IgD-negative memory B cell (primary cell): ENCODE results near the gene ZNF839. TPM values are rescaled to one million over a fixed set of nuclear protein-coding genes. Genes with fewer than 3 reads are reported as not detected.
A peak's percentile ranks its signal among the peaks of the same experiment; 100 is the strongest.
"Not testable (repeated sequence)": the region's sequence is repeated elsewhere in the genome, so short reads cannot be mapped to it uniquely, and the experiment has no call there.

Source experiments
- H3K27ac Mint-ChIP-seq, 3 donors: one replicate each; pipeline ENCODE4 v1.8.0; 2020 to 2022; ENCODE audit warnings: mild to moderate bottlenecking in 3 of 3, mixed read lengths in 3 of 3, moderate library complexity in 1 of 3
- H3K27me3 Mint-ChIP-seq: one replicate; pipeline ENCODE4 v1.8.0; 2021; ENCODE audit warnings: mixed read lengths
- H3K36me3 Mint-ChIP-seq: one replicate; pipeline ENCODE4 v1.8.0; 2020; ENCODE audit warnings: mild to moderate bottlenecking, mixed read lengths
- H3K4me1 Mint-ChIP-seq, 3 donors: one replicate each; pipeline ENCODE4 v1.8.0; 2020 to 2022; ENCODE audit warnings: mixed read lengths in 3 of 3, mild to moderate bottlenecking in 1 of 3
- H3K4me3 Mint-ChIP-seq, 4 donors: one replicate each; pipeline ENCODE4 v1.8.0; 2020 to 2022; ENCODE audit warnings: mild to moderate bottlenecking in 4 of 4, mixed read lengths in 4 of 4, moderate library complexity in 3 of 4
- H3K9me3 Mint-ChIP-seq, 3 donors: one replicate each; pipeline ENCODE4 v1.8.0; 2020 to 2021; ENCODE audit warnings: mixed read lengths in 3 of 3, mild to moderate bottlenecking in 1 of 3
- polyA plus RNA-seq: library from polyadenylated mRNA; unstranded; fragments of 300-500 nt; fragmentation: Illumina TruSeq; gene quantifications from one replicate; pipeline ENCODE4 v1.2.3, GENCODE V29; 2021

Gene ZNF839
- polyA plus RNA-seq, 1 donor from 2014 or later: 5.3 TPM

DNA sequence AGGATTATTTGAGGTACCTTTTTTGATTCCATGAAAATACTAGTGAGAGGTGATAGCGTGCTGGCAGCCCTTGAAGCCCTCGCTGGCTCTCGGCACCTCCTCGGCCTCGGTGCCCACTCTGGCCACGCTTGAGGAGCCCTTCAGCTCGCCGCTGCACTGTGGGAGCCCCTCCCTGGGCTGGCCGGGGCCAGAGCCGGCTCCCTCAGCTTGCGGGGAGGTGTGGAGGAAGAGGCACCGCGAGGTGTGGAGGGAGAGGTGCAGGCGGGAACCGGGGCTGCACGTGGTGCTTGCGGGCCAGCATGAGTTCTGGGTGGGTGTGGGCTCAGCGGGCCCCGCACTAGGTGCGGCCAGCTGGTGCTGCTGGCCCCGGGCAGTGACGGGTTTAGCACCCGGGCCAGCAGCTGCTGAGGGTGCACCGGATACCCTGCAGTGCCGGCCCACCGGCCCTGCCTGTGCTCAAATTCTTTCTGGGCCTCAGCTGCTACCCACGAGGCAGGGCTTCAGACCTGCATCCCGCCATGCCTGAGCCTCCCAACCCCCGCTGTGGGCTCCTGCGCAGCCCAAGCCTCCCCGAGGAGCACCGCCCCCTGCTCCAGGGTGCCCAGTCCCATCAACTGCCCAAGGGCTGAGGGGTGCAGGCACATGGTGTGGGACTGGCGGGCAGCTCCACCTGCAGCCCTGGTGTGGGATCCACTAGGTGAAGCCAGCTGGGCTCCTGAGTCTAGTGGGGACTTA lies 21.9 kb upstream of the ZNF839 start:
- Mint-ChIP-seq H3K27ac (no peak overlapping the region), H3K9me3 (no peaks in the 10 kb centered on the region), H3K27me3 (peaks cover 2% of the 10 kb centered on the region), H3K36me3 (no peaks in the 10 kb centered on the region), H3K4me1 (no peaks in the 10 kb centered on the region), H3K4me3 (no peak overlapping the region)

DNA sequence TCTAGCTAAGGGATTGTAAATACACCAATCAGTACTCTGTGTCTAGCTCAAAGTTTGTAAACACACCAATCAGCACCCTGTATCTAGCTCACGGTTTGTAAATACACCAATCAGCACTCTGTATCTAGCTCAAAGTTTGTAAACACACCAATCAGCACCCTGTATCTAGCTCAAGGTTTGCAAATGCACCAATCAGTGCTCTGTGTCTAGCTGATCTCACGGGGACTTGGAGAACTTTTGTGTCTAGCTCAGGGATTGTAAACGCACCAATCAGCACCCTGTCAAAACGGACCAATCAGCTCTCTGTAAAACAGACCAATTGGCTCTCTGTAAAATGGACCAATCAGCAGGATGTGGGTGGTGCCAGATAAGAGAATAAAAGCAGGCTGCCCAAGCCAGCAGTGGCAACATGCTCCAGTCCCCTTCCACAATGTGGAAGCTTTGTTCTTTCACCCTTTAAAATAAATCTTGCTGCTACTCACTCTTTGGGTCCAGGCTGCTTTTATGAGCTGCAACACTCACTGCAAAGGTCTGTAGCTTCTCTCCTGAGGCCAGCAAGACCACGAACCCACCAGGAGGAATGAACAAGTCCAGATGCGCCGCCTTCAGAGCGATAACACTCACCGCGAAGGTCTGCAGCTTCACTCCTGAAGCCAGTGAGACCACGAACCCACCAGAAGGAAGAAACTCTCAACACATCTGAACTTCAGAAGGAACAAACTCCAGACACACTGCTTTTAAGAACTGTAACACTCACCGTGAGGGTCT lies 21.1 kb upstream of the ZNF839 start:
- H3K4me1 Mint-ChIP-seq, H3K36me3 Mint-ChIP-seq, H3K4me3 Mint-ChIP-seq, H3K9me3 Mint-ChIP-seq, H3K27me3 Mint-ChIP-seq, H3K27ac Mint-ChIP-seq: not testable (repeated sequence)

DNA sequence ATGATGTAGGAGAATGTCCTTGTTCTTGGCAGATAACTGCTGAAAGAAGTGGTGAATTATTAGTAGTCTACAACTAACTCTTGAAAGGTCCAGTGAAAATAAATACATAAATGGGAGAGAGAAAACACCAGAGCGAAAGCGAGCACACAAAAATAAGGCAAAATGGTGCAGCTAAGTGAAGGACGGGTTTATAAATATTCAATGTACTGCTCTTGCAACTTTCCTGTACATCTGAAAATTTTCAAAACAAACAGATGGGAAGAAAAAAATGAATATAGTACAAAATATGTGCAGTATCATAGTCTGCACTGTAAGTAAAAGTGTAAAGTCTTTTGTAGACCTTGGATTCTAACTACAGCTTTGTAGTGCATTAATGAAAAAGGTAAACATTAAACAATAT lies 15.9 kb upstream of the ZNF839 start:
- Mint-ChIP-seq H3K4me3 (peak overlapping the region; percentile 16 to 86 (median 54)), H3K27ac (peak overlapping the region in 2 of 3 donors; percentile 48 to 79), H3K27me3 (peaks cover 2% of the 10 kb centered on the region), H3K4me1 (peaks cover 3 to 4% (median 4%) of the 10 kb centered on the region in 3 donors), H3K9me3 (no peaks in the 10 kb centered on the region), H3K36me3 (no peaks in the 10 kb centered on the region)

DNA sequence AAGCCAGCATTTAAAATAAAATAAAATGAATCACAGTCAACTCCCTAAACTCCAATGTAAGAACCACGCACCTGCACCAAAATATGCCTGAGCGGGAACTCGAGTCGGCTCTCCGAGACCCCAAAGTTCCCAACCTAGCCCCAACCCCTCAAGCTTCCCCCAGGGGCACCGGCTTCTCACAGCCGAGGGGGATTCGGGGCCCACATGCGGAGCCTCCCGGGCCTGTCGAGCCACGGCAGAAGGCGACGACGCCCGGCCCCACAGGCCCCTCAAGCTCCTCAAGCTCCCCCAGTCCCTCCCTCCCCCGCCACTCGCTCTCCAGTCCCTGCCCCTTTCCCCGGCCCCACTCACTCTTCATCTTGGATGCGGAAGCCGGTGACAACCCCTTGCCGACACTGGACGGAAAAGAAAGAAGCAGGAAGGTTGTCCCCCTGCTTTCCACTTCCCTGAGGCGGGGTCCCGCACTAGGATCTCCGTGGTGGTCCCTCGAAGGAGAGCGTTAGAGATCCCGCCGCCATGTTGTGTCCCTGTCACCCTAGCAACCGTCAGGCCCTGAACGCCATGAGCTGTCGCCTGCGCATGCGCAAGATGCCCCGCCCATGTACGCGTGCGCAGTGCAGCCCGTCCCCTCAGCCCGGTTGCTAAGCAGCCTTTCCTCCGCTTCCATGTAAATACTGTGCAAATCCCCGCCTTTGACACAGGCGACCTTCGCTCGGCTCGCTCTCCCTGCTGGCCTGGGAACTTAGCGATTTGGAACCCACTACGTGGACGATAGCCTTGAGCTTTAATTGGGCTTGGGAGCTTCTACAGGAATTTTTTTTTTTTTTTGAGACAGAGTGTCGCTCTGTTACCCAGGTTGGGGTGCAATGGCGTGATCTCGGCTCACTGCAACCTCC lies 14.7 kb upstream of the ZNF839 start, which contains the start of gene MOK:
MOK (minus strand) TSS at position 554 of the 896 bp plus-strand sequence; CDS start at position 358, 196 bp downstream.
- H3K4me3 Mint-ChIP-seq: peak within 1 kb of the TSS; percentile 82 to 98 (median 94)
- H3K36me3 Mint-ChIP-seq: no peaks in the 10 kb centered on the region
- H3K4me1 Mint-ChIP-seq: peaks cover 3 to 4% (median 4%) of the 10 kb centered on the region in 3 donors
- peaks cover 2% of the 10 kb centered on the region for H3K27me3 Mint-ChIP-seq
- no peaks in the 10 kb centered on the region for H3K9me3 Mint-ChIP-seq
- H3K27ac Mint-ChIP-seq: peak within 1 kb of the TSS; percentile 93 to 99 (median 97)

DNA sequence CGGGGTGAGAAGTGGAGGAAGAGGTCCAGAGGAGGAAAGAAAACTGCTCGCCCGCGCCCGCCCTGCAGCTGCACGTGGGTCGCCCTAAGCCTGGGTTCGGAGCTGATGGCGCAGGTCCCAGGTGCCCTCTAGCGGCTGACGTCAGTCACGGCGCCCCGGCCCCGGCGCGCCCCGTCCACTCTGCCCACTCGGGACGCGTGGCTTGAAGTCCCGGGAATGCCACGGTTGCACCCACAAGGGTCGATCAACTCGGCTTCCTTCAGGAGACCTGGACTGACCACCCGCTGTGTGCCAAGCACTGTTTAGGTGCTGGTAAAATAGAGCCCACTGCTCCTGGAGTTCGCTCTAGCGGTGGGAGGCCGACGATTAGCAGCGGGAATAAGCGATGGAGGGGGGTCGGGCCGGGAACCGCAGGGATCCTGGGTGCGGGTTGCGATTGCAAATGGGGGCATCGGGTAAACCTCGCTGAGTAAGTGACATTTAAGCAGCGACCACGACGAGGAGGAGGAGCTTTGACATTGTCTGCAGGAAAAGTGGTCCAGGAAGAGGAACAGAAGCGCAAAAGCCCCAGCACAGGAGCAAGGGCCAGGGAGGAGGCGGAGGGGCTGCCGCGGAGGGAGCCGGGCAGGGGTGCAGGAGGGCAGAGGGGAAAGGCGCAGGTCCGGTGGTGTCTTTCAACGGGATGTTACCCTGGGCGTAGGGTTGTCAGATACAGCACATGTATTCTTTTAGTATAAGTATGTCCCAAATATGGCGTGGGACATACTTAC lies 5.1 kb upstream of the ZNF839 start:
- Mint-ChIP-seq H3K4me1 (peaks cover 30 to 39% (median 33%) of the 10 kb centered on the region in 3 donors), H3K27ac (peak overlapping the region; percentile 64 to 100 (median 71)), H3K9me3 (peaks cover 0 to 2% (median 0%) of the 10 kb centered on the region in 3 donors), H3K4me3 (peak overlapping the region; percentile 88 to 99 (median 96)), H3K36me3 (no peaks in the 10 kb centered on the region), H3K27me3 (peaks cover 1% of the 10 kb centered on the region)

DNA sequence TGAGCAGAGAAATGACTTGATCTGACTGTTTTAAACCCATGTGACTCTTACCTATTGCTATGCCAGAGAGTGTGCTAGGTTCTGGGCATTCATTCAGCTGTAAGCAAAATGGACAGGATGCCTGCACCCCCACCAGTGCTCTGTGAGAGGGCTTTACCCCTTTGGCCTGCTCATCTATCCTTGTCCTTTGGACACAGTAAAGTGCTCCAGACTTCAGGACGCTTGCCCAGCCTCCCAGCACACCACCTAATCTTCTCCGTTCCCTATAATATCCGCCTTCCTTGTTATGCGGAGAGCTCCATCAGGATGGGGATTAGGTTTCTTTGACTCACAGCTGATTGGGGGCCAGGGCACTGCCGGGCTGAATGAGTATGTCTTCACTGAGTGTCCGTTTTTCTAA lies 4.4 kb upstream of the ZNF839 start:
- peaks cover 0 to 2% (median 0%) of the 10 kb centered on the region in 3 donors for H3K9me3 Mint-ChIP-seq
- H3K27ac Mint-ChIP-seq: peak overlapping the region in 2 of 3 donors; percentile 64 to 100
- peak overlapping the region; percentile 66 to 99 (median 92) for H3K4me3 Mint-ChIP-seq
- peaks cover 31 to 42% (median 33%) of the 10 kb centered on the region in 3 donors for H3K4me1 Mint-ChIP-seq
- H3K36me3 Mint-ChIP-seq: no peaks in the 10 kb centered on the region
- H3K27me3 Mint-ChIP-seq: peaks cover 1% of the 10 kb centered on the region

DNA sequence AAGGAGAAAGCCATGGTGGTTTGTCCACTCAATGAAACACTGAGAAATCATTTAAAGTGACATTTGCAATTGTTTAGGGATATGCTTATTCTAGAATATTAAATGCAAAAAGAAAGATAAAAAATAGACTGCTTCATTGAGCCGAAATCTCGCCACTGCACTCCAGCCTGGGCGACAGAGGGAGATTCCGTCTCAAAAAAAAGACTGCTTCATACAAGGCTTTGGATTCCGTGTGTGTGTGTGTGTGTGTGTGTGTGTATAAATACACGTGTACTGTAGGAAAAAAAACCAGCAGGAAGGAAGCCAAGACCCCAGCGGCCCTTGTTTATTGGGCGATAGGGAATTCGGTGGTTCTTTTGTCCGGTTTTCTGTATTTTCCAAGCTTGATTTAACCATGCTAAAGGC lies 3.2 kb upstream of the ZNF839 start:
- H3K27me3 Mint-ChIP-seq: peaks cover 1% of the 10 kb centered on the region
- H3K4me3 Mint-ChIP-seq: peak overlapping the region; percentile 95 to 99 (median 98)
- no peaks in the 10 kb centered on the region for H3K36me3 Mint-ChIP-seq
- peak overlapping the region; percentile 99 to 100 (median 100) for H3K27ac Mint-ChIP-seq
- H3K4me1 Mint-ChIP-seq: peaks cover 35 to 43% (median 37%) of the 10 kb centered on the region in 3 donors
- peaks cover 0 to 2% (median 0%) of the 10 kb centered on the region in 3 donors for H3K9me3 Mint-ChIP-seq

DNA sequence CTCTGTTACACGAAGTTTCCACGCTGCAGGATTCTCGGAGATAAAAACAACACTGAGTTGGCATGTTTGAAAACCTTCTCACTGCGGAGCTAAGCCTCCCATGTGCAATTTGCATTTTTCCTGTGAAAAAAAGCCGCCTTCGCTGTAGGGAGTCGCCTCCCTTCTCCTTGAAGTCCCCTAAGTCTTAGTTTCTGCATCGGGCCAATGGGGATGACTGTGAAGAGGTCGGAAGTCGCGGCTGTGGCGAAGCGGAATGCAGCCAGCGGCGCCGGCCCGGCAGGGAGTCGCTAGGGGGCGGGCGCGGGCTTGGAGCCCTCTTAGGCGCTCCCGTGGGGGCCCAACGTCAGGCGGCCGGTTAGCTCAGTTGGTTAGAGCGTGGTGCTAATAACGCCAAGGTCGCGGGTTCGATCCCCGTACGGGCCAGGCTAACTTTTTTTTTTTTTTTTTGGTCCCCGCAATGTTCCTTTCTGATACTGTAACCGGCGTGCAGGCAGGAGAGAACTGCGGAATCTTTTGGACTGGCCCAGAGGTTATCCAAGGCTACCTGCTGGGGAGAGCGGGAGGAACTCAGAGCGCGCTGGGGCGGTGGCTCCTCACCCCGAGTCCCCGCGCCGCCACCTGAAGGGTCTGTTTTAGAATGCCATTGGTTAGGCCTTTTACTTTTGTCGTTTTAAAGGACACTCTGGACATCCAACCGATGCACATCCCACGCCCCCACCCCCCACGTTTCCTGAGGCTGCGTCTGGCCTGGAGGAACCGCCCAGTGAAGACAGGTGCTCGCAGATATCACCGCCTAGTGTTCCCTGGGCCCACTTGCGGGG lies 2.6 kb upstream of the ZNF839 start:
- H3K4me3 Mint-ChIP-seq: peak overlapping the region; percentile 95 to 99 (median 98)
- H3K9me3 Mint-ChIP-seq: peaks cover 0 to 2% (median 0%) of the 10 kb centered on the region in 3 donors
- H3K4me1 Mint-ChIP-seq: peaks cover 37 to 46% (median 40%) of the 10 kb centered on the region in 3 donors
- peak overlapping the region; percentile 99 to 100 (median 100) for H3K27ac Mint-ChIP-seq
- H3K36me3 Mint-ChIP-seq: no peaks in the 10 kb centered on the region
- H3K27me3 Mint-ChIP-seq: peaks cover 1% of the 10 kb centered on the region

DNA sequence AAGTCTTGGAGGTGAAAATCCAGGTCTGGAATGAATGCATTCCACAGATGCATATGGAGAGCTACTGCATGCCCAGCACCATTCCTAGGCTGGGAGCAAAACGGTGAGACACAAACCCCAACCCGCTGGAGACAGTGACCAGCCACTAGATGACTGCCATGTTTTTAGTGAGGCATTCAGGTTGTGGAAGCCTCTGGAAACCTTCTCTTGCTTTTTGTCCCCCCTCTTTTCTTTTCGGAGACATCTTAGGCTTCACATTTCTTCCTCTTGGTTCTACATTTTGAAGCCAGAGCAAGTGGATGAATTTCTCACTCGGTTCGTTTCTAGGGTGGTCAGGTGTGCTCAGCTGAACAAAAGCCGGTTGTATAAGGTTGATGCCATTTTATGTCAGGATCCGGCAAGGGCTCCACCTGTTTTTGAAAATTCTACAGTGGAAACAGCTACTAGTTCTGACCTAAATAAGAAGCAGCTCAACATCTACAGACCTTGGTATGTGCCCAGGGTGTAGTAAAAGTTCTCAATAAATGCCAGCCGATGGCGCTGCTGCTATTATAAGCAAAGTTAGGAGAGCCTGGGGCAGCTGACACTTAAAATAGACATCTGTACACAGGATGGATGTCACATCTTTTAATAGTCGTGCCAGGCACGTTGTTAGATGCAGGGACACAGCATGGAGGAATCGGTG lies 1.8 kb upstream of the ZNF839 start:
- H3K27me3 Mint-ChIP-seq: peaks cover 1% of the 10 kb centered on the region
- H3K9me3 Mint-ChIP-seq: peaks cover 0 to 2% (median 0%) of the 10 kb centered on the region in 3 donors
- peak overlapping the region; percentile 95 to 100 (median 99) for H3K27ac Mint-ChIP-seq
- H3K4me1 Mint-ChIP-seq: peaks cover 40 to 46% (median 40%) of the 10 kb centered on the region in 3 donors
- H3K4me3 Mint-ChIP-seq: peak overlapping the region; percentile 95 to 99 (median 98)
- no peaks in the 10 kb centered on the region for H3K36me3 Mint-ChIP-seq

DNA sequence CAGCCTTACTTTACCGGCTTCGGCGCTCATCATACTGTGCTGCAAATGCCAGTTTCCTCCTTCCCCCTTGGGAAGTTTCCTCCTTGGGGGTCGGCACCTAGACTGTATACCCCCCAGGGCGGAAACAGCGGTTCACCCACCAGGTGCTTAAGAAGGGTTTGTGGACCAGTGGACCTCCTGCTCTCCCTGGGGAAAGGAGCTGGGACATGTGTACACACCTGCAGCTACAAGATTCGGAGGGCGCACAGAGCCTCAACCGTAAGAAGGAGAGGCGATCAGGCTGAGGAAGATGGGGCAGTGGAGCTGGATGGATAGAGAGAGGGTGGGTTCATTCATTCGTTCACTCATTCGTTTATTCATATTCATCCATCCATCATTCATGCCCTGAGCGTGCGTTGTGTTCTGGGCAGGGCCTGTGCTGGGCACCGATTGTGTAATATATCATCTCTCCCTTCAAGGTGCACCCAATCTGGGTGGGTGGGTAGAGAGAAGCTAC lies 717 bp upstream of the ZNF839 start:
- H3K27ac Mint-ChIP-seq: peak overlapping the region; percentile 98 to 100 (median 99)
- H3K36me3 Mint-ChIP-seq: no peaks in the 10 kb centered on the region
- H3K4me3 Mint-ChIP-seq: peak overlapping the region; percentile 95 to 99 (median 98)
- peaks cover 1% of the 10 kb centered on the region for H3K27me3 Mint-ChIP-seq
- H3K9me3 Mint-ChIP-seq: peaks cover 0 to 2% (median 0%) of the 10 kb centered on the region in 3 donors
- H3K4me1 Mint-ChIP-seq: peaks cover 42 to 57% (median 42%) of the 10 kb centered on the region in 3 donors

DNA sequence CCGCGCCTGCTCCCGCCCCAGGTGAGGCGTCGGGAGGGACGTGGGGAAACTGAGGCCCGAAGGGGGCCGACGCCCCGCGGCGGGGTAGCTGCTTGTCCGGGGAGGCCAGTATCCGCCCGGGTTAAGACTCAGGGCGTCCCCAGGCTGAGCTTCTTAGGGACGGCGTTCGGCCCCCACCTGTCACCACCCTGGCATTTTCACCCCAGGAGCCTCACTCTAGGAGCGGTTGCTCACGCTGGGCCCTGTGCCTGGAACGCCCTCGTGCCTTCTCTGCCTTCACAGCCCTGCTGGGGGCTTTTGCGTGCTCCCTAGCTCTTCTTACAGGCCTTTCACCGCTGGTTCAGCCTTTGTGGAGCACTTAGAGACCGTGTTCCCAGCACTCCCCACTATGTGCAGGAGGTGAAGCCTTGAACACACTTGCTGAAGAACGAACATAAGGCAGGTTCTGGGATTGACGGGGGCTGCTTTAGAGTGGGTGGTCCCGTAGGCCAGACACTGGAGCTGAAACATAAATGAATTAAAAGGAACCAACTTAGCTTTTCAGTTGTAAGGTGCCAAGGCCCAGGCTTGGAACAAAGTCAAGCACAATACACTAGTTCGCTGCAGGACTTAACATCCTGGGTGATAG lies 601 bp downstream of the ZNF839 start:
- Mint-ChIP-seq H3K9me3 (peaks cover 0 to 2% (median 0%) of the 10 kb centered on the region in 3 donors), H3K27me3 (no peaks in the 10 kb centered on the region), H3K27ac (peak overlapping the region; percentile 92 to 100 (median 96)), H3K36me3 (no peaks in the 10 kb centered on the region), H3K4me1 (peaks cover 31 to 46% (median 33%) of the 10 kb centered on the region in 3 donors), H3K4me3 (peak overlapping the region; percentile 86 to 99 (median 94))
